Activated CD4-positive, alpha-beta T cell treated with anti-CD3 and anti-CD28 coated beads, Interleukin-2, amount 50 U/mL, for 16 hours (primary cell): ENCODE measurements around the gene HES2.
"Not testable (repeated sequence)": the region's sequence is repeated elsewhere in the genome, so short reads cannot be mapped to it uniquely, and the experiment has no call there.

ENCODE experiments used
- DNase-seq: peaks from one replicate; pipeline ENCODE4 v3.0.0-alpha.2; 2020

Gene HES2

DNA sequence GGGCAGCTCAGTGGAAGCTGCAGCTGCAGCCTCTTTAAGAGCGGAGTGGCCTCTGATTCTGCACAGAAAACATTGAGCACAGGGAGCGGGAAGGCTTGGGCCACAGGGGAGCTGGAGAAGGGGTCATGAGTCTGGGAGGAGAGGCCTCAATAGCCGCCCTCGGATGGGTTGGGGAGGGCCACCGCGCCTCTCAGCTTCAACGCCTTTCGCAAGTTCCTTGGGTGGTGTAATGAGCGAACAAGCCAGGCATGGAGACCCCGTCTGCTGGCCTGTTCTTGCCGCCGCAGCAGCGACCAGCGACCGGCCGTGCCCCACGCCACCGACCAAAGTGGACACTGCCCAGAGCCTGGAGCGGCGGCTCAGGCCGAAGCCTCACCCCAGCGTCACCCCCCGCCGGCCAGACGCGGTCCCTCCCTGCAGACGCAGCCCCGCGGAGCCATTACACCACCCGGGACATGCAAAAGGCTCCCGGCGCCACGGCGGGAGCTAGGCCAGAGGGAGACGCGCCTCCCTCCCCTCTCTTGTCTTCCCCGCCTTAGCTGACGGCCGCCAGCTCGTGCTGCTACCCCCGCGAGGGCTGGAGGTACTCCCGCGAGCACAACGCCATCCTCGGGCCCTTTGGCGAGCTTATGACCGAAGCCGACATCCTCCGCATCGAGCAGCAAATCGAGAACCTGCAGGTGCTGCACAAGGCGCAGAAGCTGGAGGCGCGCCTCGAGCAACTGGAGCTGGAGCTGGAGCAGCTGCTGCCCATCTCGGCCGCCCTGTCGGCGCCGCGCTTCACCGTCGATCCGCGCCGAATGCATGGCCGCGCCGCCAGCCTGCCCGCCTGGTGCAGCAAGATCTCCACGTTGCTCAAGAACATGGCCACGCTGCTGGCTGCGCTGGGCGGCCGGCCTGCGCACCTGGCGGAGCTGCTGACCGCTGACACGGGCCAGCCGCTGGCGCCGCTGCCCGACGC, 34.5 kb upstream of the HES2 start:
- DNase-seq: not testable (repeated sequence)

- no peak for DNase-seq
Observed at GRCh38 chr1:6450943-6451373, 31.2 kb upstream of the HES2 start.

DNA sequence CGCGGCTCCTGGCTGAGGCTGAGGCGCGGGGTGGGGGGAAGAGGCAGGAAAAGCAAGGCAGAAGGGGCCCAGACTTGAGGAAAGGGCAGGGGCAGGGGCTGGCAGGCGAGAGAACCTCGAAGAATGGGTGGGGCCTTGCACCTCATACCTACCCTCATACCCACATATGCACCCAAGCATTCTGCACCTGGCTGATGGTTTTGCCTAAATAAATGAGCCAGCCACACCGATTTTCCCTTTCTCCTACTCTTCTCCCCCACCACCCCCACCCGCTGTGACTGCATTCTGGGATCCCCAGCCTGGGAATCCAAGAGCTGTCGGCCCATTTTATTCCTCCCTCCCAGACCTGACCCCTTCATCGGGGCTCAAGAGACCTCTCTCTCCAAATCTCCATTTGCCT, 30.8 kb upstream of the HES2 start:
- not testable (repeated sequence) for DNase-seq

DNA sequence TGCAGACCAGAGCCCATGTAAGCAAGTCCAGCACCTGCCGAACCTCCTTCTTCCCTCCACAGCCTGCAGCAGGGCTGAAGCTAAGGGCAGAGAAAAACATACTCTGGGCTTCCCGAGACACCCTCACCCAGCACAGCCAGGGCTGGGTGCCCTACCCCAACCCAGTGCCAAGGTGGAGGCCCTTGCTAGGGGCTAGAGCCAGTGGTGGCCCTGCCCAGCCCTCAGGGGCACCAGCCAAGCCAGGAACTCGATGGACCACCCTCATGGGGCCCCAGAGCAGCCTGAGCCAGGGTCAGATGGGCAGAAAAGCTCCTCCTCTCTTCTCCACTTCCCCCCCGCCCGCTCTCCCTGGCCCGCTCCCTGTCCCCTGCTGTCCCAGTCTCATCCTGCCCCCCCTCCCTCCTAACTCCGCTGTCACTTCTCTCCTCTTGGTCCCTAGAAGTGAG, 30.3 kb upstream of the HES2 start:
- DNase-seq: no peak

- no peak for DNase-seq
Observed at GRCh38 chr1:6448749-6449631, 29.3 kb upstream of the HES2 start.

- no peak for DNase-seq
Observed at GRCh38 chr1:6447818-6448748, 28.4 kb upstream of the HES2 start.

DNA sequence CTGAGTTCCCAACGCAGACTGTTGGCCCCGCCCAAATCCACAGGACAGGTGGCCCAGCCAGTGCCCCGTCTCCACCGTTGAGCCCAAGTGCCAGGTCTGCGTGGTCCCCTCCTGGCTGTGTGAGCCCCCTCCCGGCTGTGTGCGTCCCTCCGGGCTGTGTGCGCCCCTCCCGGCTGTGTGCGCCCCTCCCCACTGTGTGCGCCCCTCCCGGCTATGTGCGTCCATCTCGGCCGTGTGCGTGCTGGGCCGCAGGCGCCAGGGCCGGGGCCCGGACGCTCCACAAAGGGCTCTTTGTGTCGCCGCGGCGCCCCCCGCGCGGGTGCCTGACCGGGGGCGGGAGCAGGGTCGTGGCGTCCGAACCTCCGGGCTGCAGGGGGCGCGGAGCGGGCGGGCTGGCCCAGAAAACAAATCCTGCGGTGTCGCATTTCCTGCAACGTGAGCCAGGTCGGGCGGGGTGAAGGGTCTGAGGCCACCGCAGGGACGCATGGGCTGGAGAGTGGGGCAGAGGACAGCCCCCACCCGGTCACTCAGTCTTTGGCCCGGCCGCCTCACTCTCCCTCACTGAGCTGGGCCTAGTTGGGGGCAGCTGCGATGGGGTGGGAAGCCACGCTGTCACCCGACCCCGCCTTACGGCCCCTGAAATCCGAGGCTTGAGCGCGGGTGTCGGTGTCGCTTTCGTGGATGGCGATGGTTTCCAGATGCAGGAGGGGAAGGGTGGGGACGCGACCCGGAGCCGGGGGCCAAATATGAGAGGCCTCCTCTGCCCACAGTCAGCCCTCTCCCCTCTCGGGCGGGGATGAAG, 27.5 kb upstream of the HES2 start:
- DNase-seq: no peak

DNA sequence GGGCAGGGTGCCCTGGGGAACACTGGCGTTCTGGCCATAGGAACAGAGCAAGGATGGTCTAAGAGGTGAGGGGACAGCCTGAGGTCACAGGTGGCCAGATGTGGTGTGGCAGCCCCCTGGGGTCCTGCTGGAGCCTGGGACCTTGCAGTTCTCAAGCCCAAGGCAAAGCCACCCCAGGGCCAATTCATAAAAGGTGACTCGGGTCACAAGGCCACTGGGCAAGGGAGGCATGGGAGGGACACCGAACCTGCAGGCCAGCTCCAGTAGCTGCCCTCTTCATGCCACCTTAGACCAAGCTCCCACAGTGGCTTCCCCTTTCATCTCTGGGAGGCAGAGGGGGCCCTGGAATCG, 26.9 kb upstream of the HES2 start:
- DNase-seq: no peak

DNA sequence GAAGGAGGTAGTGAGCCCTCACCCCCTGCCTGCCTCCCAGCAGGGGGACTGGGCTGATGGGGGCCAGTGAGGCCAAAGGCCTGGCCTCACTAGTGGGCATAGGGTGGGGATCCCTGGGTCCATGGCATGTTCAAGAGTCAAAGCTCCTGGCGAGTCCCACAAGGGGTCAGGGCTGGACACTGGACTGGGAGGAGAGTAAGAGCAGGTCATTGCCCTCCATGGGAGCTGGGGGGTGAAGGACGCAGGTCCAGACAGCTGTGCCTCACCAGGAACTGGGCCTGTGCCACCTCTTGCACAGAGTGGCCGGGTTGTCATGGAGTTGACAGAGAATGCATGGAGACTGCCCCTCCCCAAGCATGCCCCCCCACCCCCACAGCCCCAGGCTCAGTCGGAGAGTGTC, 26.2 kb upstream of the HES2 start:
- DNase-seq: not testable (repeated sequence)

DNA sequence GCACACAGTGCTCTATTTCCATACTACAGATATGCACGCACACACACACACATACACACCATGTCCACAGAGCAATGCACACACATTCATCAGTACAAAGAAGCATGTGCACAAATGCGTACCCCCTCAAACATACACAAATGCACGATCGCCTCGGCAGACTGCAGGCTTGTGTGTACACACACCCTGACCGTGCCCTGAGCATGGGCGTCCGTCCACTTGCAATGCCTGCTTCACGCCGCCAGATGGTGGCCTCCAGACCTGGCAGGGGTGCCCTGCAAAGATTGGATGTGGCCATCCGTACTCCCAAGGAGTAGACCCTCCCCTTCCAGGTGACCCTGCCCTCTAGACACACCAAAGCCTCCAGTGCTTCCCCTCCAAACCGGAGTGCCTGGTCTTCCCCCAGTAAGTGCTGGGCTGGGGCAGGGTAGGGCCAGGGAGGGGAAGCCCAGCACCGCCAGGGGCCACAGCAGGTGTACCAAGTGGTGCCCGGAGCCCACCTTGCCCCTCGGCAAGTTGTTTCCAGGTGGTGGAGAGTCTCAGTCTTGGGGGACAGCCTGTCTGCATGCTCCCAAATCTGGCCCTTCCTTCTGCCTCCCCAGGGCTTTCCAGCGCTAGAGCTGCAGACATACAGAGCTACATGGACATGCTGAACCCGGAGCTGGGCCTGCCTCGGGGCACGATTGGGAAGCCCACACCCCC, 25.5 kb upstream of the HES2 start:
- DNase-seq: peak; percentile 37

DNA sequence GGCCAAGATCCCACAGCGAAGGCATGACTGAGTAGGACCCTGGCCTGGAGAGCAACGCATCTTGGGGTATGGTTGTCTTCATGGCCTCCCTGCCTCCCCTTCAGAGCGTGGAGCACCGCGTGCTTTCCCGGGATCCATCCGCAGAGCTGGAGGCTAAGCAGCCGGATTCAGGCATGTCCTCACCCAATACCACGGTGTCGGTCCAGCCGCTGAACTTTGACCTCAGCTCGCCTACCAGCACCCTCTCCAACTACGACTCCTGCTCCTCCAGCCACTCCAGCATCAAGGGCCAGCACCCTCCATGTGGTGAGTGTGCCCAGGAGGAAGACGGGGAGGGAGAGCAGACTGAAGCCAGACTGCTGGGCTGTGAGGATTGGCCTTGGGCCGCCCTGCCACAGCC, 24.7 kb upstream of the HES2 start:
- DNase-seq: no peak

DNA sequence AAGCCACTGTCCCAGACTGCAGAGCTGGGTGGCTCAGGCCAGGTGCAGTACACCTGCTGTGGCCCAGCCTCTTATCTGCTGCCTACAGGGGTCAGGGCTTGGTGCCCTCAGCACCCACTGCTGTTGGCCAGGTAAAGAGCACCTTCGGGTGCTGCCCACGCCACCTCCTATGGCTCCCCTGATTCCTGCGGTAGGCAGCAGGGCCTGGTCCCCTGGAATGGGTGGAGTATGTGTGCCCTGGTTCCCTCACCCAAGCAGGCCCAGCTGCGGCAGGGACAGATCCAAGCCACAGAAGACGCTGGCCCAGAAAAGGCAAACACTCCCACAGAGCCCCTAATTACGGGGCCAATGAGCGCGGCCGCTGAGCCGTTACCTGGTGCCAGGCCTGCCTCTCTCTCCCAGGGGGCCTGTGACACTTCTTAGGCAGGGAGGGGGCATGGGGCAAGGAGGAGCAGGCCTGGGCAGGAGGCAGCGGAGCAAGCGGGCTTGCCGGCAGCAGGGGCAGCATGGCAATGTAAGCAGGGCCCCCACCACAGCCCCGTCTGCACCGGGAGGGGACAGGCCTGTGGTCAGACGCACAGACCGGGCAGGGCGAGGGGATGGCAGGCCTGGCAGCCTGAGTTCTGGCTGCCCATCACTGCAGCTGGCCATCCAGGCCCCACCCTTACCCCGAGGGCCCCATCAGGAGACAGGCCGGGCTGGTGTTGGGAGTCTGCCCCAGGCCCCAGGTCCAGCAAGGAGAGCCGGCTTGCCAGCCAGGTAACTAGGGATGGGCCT, 23.8 kb upstream of the HES2 start:
- no peak for DNase-seq

- no peak for DNase-seq
Observed at GRCh38 chr1:6441586-6441985, 21.9 kb upstream of the HES2 start.

GRCh38 chr1:6440198-6441126, 20.7 kb upstream of the HES2 start:
- DNase-seq: peak; percentile 73

DNA sequence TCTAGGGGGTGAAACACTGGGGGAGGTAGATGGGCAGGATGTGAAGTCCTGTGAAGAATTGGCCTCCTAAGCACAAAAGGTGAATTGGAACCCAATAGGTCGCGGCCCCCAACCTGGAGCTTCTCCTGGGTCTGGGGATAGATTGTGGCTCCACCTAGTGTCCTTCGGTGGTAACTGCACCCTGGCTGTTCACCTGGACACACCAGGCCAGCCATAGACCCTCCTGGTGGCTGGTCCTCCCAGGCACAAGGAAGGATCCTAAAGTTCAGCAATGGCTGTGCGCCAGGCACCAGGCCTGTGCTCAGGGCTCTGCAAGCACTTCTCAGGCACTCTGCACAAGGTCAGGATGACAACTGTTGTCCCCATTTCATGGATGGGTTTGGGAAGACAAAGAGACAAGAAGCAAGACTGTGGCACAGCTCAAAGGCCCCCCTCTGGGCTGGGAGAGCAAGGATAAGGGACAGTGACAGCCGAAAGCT, 18.4 kb upstream of the HES2 start:
- DNase-seq: peak; percentile 75

- DNase-seq: not testable (repeated sequence)
Observed at GRCh38 chr1:6437012-6437700, 17.4 kb upstream of the HES2 start.

- not testable (repeated sequence) for DNase-seq
Observed at GRCh38 chr1:6436277-6436676, 16.6 kb upstream of the HES2 start.

DNA sequence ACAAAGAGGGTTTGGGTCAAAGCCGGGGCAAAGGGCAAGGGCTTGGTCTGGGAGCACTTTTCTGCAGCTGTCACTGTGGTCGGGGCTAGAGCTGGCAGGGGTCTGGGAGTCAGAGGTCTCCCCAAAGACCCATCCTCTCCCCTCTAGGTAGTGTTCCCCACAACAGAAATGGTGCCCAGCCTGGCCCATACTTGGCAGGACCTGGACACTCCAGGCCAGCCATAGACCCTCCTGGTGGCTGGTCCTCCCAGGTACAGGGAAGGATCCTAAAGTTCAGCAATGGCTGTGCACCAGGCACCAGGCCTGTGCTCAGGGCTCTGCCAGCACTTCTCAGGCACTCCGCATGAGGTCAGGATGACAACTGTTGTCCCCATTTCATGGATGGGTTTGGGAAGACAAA, 15.8 kb upstream of the HES2 start:
- DNase-seq: no peak
